Adrenal gland (tissue), 5 donors: Measurements from ENCODE around the gene SMG1.

Source experiments
- POLR2A ChIP-seq, 2 donors: fragments of 450-650 bp; IDR thresholded peaks; one replicate each; pipeline ENCODE4 v1.6.1; 2017; ENCODE audit warnings: antibody characterized with exemption in 2 of 2, mild to moderate bottlenecking in 2 of 2, moderate library complexity in 1 of 2
- TF ChIP-seq, protein P1 (sequence below), 6 experiments: fragments of 450-650 bp in 4 of 6; fragments of 200-600 bp in 2 of 6; sonication (generic) in 1 of 6; IDR thresholded peaks; 1 replicate in 5 of 6; 2 replicates in 1 of 6; pipeline versions ENCODE4 v1.5.1 to v1.8.0; 2016 to 2021; ENCODE audit warnings: antibody characterized with exemption in 6 of 6, mild to moderate bottlenecking in 2 of 6, moderate library complexity in 1 of 6
- donor health status: DM: no; HTN: no; CAD: no.

DNA sequence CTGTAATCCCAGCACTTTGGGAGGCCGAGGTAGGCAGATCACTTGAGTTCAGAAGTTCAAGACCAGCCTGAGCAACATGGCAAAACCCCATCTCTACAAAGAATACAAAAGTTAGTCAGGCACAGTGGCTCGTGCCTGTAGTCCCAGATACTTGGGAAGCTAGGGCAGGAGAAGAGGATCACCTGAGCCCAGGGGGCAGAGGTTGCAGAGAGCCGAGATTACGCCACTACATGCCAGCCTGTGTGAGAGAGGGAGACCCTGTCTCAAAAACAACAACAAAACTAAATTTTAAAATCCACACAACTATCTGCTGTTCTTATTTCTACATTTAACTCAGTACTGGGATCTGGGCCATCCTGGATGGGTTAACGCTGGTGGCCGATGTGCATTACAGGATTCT is 83.6 kb downstream of the SMG1 start:
- TF ChIP-seq, protein P1, sequence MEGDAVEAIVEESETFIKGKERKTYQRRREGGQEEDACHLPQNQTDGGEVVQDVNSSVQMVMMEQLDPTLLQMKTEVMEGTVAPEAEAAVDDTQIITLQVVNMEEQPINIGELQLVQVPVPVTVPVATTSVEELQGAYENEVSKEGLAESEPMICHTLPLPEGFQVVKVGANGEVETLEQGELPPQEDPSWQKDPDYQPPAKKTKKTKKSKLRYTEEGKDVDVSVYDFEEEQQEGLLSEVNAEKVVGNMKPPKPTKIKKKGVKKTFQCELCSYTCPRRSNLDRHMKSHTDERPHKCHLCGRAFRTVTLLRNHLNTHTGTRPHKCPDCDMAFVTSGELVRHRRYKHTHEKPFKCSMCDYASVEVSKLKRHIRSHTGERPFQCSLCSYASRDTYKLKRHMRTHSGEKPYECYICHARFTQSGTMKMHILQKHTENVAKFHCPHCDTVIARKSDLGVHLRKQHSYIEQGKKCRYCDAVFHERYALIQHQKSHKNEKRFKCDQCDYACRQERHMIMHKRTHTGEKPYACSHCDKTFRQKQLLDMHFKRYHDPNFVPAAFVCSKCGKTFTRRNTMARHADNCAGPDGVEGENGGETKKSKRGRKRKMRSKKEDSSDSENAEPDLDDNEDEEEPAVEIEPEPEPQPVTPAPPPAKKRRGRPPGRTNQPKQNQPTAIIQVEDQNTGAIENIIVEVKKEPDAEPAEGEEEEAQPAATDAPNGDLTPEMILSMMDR (IDR thresholded peaks at IDR 0.05), result no peak
- TF ChIP-seq POLR2A (IDR thresholded peaks at IDR 0.05), result no peak
